GM23338 (cell line): Measurements from ENCODE around the gene PLRG1. TPM values are rescaled to one million over a fixed set of nuclear protein-coding genes. Genes with fewer than 3 reads are reported as not detected.

ENCODE experiments used
- ATAC-seq: fragments of 200-7000 bp; cut with Tn5 transposase; 3 replicates; pipeline ENCODE4 v1.9.1; 2020
- DNase-seq: peaks from one replicate; pipeline ENCODE4 v3.0.0-alpha.2; 2015; ENCODE audit warnings: low spot score
- H2AFZ ChIP-seq: fragments of 200-600 bp; sonication (generic); 2 replicates; pipeline ENCODE4 v1.8.0; 2016; ENCODE audit warnings: antibody characterized with exemption, mild to moderate bottlenecking, moderate library complexity
- H3F3A ChIP-seq: fragments of 200-600 bp; sonication (generic); replicated peaks from 2 replicates; pipeline ENCODE4 v1.8.0; 2017; ENCODE audit warnings: antibody characterized with exemption, mixed run types, low read depth
- H3K27ac ChIP-seq: fragments of 200-600 bp; sonication (generic); 2 replicates; pipeline ENCODE4 v1.6.1; 2016; ENCODE audit warnings: low read depth
- H3K27me3 ChIP-seq: fragments of 200-600 bp; sonication (generic); 2 replicates; pipeline ENCODE4 v1.8.0; 2016; ENCODE audit warnings: mild to moderate bottlenecking, mixed run types, moderate library complexity; ENCODE audit not compliant: insufficient read depth
- H3K36me3 ChIP-seq: fragments of 200-600 bp; sonication (generic); 2 replicates; pipeline ENCODE4 v1.8.0; 2016; ENCODE audit warnings: mild to moderate bottlenecking; ENCODE audit not compliant: insufficient read depth
- H3K4me1 ChIP-seq: fragments of 200-600 bp; sonication (generic); 2 replicates; pipeline ENCODE4 v1.8.0; 2016; ENCODE audit warnings: mild to moderate bottlenecking, moderate library complexity; ENCODE audit not compliant: insufficient read depth
- H3K4me2 ChIP-seq: fragments of 200-600 bp; sonication (generic); 2 replicates; pipeline ENCODE4 v1.7.1; 2017; ENCODE audit warnings: mixed run types
- H3K4me3 ChIP-seq: fragments of 200-600 bp; sonication (generic); 2 replicates; pipeline ENCODE4 v1.6.1; 2016; ENCODE audit warnings: mixed run types
- H3K79me2 ChIP-seq: fragments of 200-600 bp; sonication (generic); replicated peaks from 2 replicates; pipeline ENCODE4 v1.8.0; 2017; ENCODE audit warnings: mild to moderate bottlenecking; ENCODE audit not compliant: insufficient read depth
- H3K9me2 ChIP-seq: fragments of 200-600 bp; sonication (generic); 2 replicates; pipeline ENCODE4 v1.8.0; 2017; ENCODE audit not compliant: insufficient read depth
- H4K20me1 ChIP-seq: fragments of 200-600 bp; sonication (generic); replicated peaks from 2 replicates; pipeline ENCODE4 v1.8.0; 2017; ENCODE audit warnings: mild to moderate bottlenecking; ENCODE audit not compliant: insufficient read depth
- H3K27ac Mint-ChIP-seq: 2 replicates; pipeline ENCODE4 v1.8.0; 2020; ENCODE audit warnings: inconsistent platforms, mild to moderate bottlenecking, moderate library complexity, mixed read lengths
- H3K27me3 Mint-ChIP-seq: 3 replicates; pipeline ENCODE4 v1.8.0; 2022; ENCODE audit warnings: low read depth, mild to moderate bottlenecking, moderate library complexity, mixed read lengths, inconsistent platforms; ENCODE audit not compliant: insufficient read depth, poor library complexity
- H3K36me3 Mint-ChIP-seq: 3 replicates; pipeline ENCODE4 v1.8.0; 2021; ENCODE audit warnings: low read depth, mild to moderate bottlenecking, inconsistent platforms, moderate library complexity, mixed read lengths
- H3K4me1 Mint-ChIP-seq: 3 replicates; pipeline ENCODE4 v1.8.0; 2020; ENCODE audit warnings: mild to moderate bottlenecking, inconsistent platforms, mixed read lengths
- H3K4me3 Mint-ChIP-seq: 3 replicates; pipeline ENCODE4 v1.8.0; 2021; ENCODE audit warnings: moderate library complexity, mild to moderate bottlenecking, inconsistent platforms, mixed read lengths
- H3K9me3 Mint-ChIP-seq: 3 replicates; pipeline ENCODE4 v1.8.0; 2020; ENCODE audit warnings: moderate library complexity, mild to moderate bottlenecking, inconsistent platforms, mixed read lengths
- CREB1 ChIP-seq: fragments of 250-450 bp; sonication (Bioruptor Pico); IDR thresholded peaks from 2 replicates; pipeline ENCODE4 v1.5.0; 2020; ENCODE audit warnings: low read depth, mild to moderate bottlenecking, moderate library complexity
- CTCF ChIP-seq, 2 experiments: fragments of 200-600 bp in 1 of 2; sonication (generic) in 1 of 2; conservative IDR thresholded peaks; 2 replicates each; pipeline versions ENCODE4 v1.5.1 to v1.6.1; 2016 to 2017; ENCODE audit warnings: antibody characterized with exemption in 2 of 2, low read depth in 2 of 2, mild to moderate bottlenecking in 2 of 2, moderate library complexity in 1 of 2
- JUNB ChIP-seq: IDR thresholded peaks from one replicate; pipeline ENCODE4 v1.6.1; 2016; ENCODE audit warnings: antibody characterized with exemption; ENCODE audit not compliant: unreplicated experiment
- POLR2AphosphoS5 ChIP-seq: IDR thresholded peaks from 2 replicates; pipeline ENCODE4 v1.6.1; 2016; ENCODE audit warnings: antibody characterized with exemption, low read depth
- ZNF114 ChIP-seq: fragments of 250-450 bp; sonication (Bioruptor Pico); IDR thresholded peaks from 2 replicates; pipeline ENCODE4 v1.5.0; 2020; ENCODE audit warnings: mild to moderate bottlenecking, moderate library complexity
- ZNF331 ChIP-seq: fragments of 250-450 bp; sonication (Bioruptor Pico); IDR thresholded peaks from 2 replicates; pipeline ENCODE4 v1.5.0; 2020; ENCODE audit warnings: low read depth, mild to moderate bottlenecking, moderate library complexity
- polyA plus RNA-seq: library from polyadenylated mRNA; unstranded; fragments of >200 nt; fragmentation: Nextera tagmentation; extraction: Ambion mirVana; gene quantifications from 2 replicates; pipeline ENCODE4 v1.2.1, GENCODE V29; 2016
- total RNA-seq: library from RNA; depleted of rRNA; stranded (reverse); fragments of >200 nt; shearing (Covaris generic); gene quantifications from 2 replicates; pipeline ENCODE4 v1.2.3, GENCODE V29; 2014
- TF ChIP-seq, protein P1 (sequence below): fragments of 250-450 bp; sonication (Bioruptor Pico); IDR thresholded peaks from 2 replicates; pipeline ENCODE4 v1.5.0; 2020; ENCODE audit warnings: mild to moderate bottlenecking, moderate library complexity

Gene PLRG1
- total and polyA plus RNA-seq, 2 experiments from 2014 or later, result 77.3 to 82.7 TPM

DNA sequence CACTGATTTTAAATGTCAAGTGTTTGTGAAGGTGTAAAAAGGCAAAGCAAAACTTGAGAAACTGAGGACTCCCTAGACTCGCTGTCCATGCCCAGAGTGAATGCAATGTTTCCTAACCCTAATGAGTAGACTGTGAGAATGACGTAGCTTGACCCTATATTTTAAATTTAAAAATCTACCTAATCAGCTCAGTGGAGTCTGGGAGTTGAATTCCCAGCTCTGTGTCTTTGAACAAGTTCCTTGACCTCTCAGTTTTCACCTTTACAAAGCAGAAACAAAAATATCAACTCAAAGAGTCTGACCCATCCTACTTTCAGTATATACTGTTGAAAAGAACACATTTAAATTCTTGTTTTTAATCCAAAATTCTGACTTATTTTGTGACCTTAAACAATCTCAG lies 38.0 kb upstream of the PLRG1 start (continued):
- TF ChIP-seq, protein P1, sequence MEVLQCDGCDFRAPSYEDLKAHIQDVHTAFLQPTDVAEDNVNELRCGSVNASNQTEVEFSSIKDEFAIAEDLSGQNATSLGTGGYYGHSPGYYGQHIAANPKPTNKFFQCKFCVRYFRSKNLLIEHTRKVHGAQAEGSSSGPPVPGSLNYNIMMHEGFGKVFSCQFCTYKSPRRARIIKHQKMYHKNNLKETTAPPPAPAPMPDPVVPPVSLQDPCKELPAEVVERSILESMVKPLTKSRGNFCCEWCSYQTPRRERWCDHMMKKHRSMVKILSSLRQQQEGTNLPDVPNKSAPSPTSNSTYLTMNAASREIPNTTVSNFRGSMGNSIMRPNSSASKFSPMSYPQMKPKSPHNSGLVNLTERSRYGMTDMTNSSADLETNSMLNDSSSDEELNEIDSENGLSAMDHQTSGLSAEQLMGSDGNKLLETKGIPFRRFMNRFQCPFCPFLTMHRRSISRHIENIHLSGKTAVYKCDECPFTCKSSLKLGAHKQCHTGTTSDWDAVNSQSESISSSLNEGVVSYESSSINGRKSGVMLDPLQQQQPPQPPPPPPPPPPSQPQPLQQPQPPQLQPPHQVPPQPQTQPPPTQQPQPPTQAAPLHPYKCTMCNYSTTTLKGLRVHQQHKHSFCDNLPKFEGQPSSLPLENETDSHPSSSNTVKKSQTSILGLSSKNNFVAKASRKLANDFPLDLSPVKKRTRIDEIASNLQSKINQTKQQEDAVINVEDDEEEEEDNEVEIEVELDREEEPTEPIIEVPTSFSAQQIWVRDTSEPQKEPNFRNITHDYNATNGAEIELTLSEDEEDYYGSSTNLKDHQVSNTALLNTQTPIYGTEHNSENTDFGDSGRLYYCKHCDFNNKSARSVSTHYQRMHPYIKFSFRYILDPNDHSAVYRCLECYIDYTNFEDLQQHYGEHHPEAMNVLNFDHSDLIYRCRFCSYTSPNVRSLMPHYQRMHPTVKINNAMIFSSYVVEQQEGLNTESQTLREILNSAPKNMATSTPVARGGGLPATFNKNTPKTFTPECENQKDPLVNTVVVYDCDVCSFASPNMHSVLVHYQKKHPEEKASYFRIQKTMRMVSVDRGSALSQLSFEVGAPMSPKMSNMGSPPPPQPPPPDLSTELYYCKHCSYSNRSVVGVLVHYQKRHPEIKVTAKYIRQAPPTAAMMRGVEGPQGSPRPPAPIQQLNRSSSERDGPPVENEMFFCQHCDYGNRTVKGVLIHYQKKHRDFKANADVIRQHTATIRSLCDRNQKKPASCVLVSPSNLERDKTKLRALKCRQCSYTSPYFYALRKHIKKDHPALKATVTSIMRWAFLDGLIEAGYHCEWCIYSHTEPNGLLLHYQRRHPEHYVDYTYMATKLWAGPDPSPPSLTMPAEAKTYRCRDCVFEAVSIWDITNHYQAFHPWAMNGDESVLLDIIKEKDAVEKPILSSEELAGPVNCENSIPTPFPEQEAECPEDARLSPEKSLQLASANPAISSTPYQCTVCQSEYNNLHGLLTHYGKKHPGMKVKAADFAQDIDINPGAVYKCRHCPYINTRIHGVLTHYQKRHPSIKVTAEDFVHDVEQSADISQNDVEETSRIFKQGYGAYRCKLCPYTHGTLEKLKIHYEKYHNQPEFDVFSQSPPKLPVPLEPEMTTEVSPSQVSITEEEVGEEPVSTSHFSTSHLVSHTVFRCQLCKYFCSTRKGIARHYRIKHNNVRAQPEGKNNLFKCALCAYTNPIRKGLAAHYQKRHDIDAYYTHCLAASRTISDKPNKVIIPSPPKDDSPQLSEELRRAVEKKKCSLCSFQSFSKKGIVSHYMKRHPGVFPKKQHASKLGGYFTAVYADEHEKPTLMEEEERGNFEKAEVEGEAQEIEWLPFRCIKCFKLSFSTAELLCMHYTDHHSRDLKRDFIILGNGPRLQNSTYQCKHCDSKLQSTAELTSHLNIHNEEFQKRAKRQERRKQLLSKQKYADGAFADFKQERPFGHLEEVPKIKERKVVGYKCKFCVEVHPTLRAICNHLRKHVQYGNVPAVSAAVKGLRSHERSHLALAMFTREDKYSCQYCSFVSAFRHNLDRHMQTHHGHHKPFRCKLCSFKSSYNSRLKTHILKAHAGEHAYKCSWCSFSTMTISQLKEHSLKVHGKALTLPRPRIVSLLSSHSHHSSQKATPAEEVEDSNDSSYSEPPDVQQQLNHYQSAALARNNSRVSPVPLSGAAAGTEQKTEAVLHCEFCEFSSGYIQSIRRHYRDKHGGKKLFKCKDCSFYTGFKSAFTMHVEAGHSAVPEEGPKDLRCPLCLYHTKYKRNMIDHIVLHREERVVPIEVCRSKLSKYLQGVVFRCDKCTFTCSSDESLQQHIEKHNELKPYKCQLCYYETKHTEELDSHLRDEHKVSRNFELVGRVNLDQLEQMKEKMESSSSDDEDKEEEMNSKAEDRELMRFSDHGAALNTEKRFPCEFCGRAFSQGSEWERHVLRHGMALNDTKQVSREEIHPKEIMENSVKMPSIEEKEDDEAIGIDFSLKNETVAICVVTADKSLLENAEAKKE, result no peak

GRCh38 chr4:154586296-154587033 lies 36.3 kb upstream of the PLRG1 start:
- no peaks in the 10 kb centered on the region for H3K9me3 Mint-ChIP-seq
- no peak overlapping the region for H3K4me2 ChIP-seq
- DNase-seq, result no peak
- TF ChIP-seq, protein P1, result no peak
- no peak for TF ChIP-seq JUNB
- TF ChIP-seq CTCF (conservative IDR thresholded peaks at IDR 0.05; ENCODE audit: low read depth in 2 of 2), result no peak
- no peak for TF ChIP-seq ZNF114 (CRISPR knock-in tag)
- no peak for TF ChIP-seq POLR2AphosphoS5
- TF ChIP-seq ZNF331 (CRISPR knock-in tag), result no peak
- TF ChIP-seq CREB1 (CRISPR knock-in tag), result no peak

More at GRCh38 chr4:154586296-154587033, 36.3 kb upstream of the PLRG1 start:
- Histone ChIP-seq H3K27ac (no peak overlapping the region), H3K27me3 (no peaks in the 10 kb centered on the region), H3K4me3 (no peak overlapping the region), H3K9me2 (no peaks in the 10 kb centered on the region; the same call in 1 of the 2 replicates), H3K4me1 (no peaks in the 10 kb centered on the region), H2AFZ (no peak overlapping the region), H4K20me1 (no peaks in the 10 kb centered on the region), H3K36me3 (no peaks in the 10 kb centered on the region), H3F3A (no peaks in the 10 kb centered on the region), H3K79me2 (no peaks in the 10 kb centered on the region)
- ATAC-seq, result no peak
- no peak overlapping the region for H3K27ac Mint-ChIP-seq
- H3K27me3 Mint-ChIP-seq, result peaks cover 3% of the 10 kb centered on the region
- no peak overlapping the region for H3K4me3 Mint-ChIP-seq
- peaks cover 8% of the 10 kb centered on the region for H3K4me1 Mint-ChIP-seq
- no peaks in the 10 kb centered on the region for H3K36me3 Mint-ChIP-seq
